BJ (cell line): ENCODE results near the gene PTK7. TPM values are rescaled to one million over a fixed set of nuclear protein-coding genes. Genes with fewer than 3 reads are reported as not detected.

Experiments
- CTCF ChIA-PET: fragments of 350-600 bp; formaldehyde crosslinking; extraction: SDS; loops from one replicate; lab custom pipeline; 2021; ENCODE audit warnings: antibody characterized with exemption, inconsistent platforms; lab: Yijun Ruan, JAX
- POLR2A ChIA-PET: fragments of 300-600 bp; sonication (Branson Sonifier 250); formaldehyde crosslinking; extraction: SDS; loops from one replicate; lab custom pipeline; 2021; ENCODE audit warnings: antibody characterized with exemption; lab: Charles Lee
- DNase-seq: peaks from one replicate; pipeline ENCODE4 v3.0.0-alpha.2; 2011; ENCODE audit warnings: low read depth
- H3K27me3 ChIP-seq: 2 replicates; pipeline ENCODE4 v1.6.0; 2011; ENCODE audit warnings: low read length; ENCODE audit not compliant: control insufficient read depth, insufficient read depth
- H3K36me3 ChIP-seq: 2 replicates; pipeline ENCODE4 v1.5.1; 2011; ENCODE audit warnings: low read length; ENCODE audit not compliant: control insufficient read depth, insufficient read depth
- H3K4me3 ChIP-seq: 2 replicates; pipeline ENCODE4 v1.5.1; 2011; ENCODE audit warnings: low read depth, mild to moderate bottlenecking, control low read depth, low read length
- polyA plus RNA-seq: library from polyadenylated mRNA; depleted of rRNA; stranded (reverse); fragments of >200 nt; gene quantifications from 2 replicates; pipeline ENCODE4 v1.2.3, GENCODE V29; 2011
- TF ChIP-seq, protein P1 (sequence below): IDR thresholded peaks from 2 replicates; pipeline ENCODE4 v1.5.1; 2011; ENCODE audit warnings: low read depth, mild to moderate bottlenecking, control low read depth, inconsistent platforms, low read length, moderate library complexity; ENCODE audit not compliant: insufficient read depth

Gene PTK7
- polyA plus RNA-seq, 1 experiment: 362 TPM

DNA sequence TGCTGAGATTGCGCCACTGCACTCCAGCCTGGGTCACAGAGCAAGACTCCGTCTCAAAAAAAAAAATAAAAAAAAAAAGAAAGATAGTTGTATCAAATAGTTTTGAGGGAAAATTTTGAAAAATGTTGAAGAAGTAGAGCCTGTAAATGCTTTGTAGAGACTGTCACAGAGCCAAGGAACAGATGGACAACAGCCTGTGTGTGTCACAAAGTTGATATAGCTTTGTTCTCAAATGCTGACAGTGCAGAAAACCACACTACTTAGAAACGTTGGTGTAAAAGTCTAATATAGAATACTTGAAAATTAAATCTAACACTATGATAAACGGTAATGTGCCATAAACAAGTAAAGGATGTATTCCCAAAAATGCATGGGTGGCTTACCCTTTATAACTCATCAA, 25.4 kb downstream of the PTK7 start:
- H3K4me3 ChIP-seq: no peak overlapping the region
- ChIA-PET CTCF (no interaction called here), POLR2A (interaction anchor here (0.6 to 0.7 kb wide), 2 partner anchors 12 to 105 kb away, joined by 3 to 5 read pairs; no protein-coding TSS in a partner anchor)
- H3K36me3 ChIP-seq: peaks cover 6% of the 10 kb centered on the region; the same call in 1 of the 2 replicates
- H3K27me3 ChIP-seq: no peaks in the 10 kb centered on the region
- TF ChIP-seq, protein P1, sequence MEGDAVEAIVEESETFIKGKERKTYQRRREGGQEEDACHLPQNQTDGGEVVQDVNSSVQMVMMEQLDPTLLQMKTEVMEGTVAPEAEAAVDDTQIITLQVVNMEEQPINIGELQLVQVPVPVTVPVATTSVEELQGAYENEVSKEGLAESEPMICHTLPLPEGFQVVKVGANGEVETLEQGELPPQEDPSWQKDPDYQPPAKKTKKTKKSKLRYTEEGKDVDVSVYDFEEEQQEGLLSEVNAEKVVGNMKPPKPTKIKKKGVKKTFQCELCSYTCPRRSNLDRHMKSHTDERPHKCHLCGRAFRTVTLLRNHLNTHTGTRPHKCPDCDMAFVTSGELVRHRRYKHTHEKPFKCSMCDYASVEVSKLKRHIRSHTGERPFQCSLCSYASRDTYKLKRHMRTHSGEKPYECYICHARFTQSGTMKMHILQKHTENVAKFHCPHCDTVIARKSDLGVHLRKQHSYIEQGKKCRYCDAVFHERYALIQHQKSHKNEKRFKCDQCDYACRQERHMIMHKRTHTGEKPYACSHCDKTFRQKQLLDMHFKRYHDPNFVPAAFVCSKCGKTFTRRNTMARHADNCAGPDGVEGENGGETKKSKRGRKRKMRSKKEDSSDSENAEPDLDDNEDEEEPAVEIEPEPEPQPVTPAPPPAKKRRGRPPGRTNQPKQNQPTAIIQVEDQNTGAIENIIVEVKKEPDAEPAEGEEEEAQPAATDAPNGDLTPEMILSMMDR: no peak
- DNase-seq: no peak

- CTCF ChIA-PET: no interaction called here
Measured at GRCh38 chr6:43103253-43103876, 27.3 kb downstream of the PTK7 start.

DNA sequence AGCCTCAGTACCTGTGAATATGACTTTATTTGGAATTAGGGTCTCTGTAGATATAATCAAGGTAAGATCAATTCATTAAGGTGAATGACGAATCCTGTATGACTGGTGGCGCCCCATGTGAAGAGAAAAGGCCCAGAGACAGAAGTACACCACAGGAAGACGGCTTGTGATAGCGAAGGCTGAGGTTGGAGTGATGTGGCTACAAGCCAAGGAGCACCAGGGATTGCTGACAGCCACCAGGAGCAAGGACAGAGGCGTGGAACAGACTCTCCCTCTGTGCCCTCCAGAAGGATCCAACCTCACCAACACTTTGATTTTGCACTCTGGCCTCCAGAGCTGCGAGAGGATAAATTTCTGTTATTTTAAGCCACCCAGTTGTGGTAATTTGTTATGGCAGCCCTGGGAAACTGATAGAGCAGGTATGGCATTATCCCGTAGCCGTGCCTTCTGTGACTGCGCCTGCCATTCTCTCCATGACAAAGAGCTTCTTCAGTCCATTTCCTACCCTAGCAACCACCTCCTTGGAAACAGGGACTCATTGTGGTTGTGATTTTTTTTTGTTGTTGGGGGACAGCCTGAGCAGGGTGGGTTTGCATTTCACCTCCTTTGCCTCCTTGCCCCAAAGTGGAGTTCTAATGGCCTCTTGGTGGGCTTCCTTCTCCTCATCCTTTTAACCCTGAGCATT, 29.6 kb downstream of the PTK7 start:
- CTCF ChIA-PET: no interaction called here
- TF ChIP-seq, protein P1: no peak
- no peak overlapping the region for H3K4me3 ChIP-seq
- DNase-seq: no peak
- H3K36me3 ChIP-seq: peaks cover 6% of the 10 kb centered on the region; the same call in 1 of the 2 replicates
- no peaks in the 10 kb centered on the region for H3K27me3 ChIP-seq
- POLR2A ChIA-PET: no interaction called here

More at GRCh38 chr6:43103253-43103876, 27.3 kb downstream of the PTK7 start:
- no peak for DNase-seq
- POLR2A ChIA-PET: no interaction called here
- Histone ChIP-seq H3K36me3 (peaks cover 6% of the 10 kb centered on the region; the same call in 1 of the 2 replicates), H3K4me3 (no peak overlapping the region), H3K27me3 (no peaks in the 10 kb centered on the region)
- TF ChIP-seq, protein P1: no peak

DNA sequence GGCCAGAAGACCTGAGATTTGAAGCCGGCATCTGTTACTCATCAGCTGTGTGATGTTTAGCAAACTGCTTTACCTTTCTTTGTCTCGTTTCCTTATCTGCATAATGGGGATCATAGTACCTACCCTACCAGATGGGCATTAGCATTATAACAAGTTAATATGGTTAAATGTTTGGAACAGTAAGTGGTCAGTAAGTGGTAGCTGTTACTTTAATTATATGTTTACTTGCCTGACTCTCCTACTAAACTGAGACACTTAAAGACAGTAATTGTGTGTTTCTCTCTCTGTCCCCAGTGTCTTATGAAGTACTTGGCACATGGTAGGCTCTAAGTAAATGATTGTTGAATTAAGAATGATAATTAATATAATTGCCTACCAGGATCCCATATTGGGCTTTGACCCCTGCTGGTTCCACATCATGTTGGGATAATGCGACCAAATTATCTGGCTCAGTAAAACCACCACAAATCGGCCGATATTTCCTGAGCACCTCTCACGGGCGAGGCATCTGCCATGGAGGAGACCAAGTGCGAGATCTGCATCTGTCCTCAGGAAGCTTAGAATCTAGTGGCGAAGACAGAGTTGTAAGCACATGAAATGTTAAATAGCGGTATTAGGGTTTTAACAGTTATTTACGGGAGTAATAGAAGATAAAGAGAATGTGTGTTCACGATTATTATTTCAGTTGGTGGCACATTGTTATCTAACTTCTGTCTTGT, 31.4 kb downstream of the PTK7 start:
- TF ChIP-seq, protein P1: no peak
- H3K36me3 ChIP-seq: peaks cover 6% of the 10 kb centered on the region; the same call in 1 of the 2 replicates
- CTCF ChIA-PET: interaction anchor here (0.6 to 1.0 kb wide), 2 partner anchors 11 to 38 kb away, joined by 3 read pairs; no protein-coding TSS in a partner anchor
- POLR2A ChIA-PET: no interaction called here
- H3K27me3 ChIP-seq: no peaks in the 10 kb centered on the region
- H3K4me3 ChIP-seq: no peak overlapping the region
- no peak for DNase-seq
